HG02884 (cell line): ENCODE results near the gene CLMP.

ENCODE experiments used
- ATAC-seq: cut with Tn5 transposase; IDR thresholded peaks from one replicate; pipeline ENCODE4 v1.9.1; 2021; ENCODE audit warnings: mild to moderate bottlenecking, moderate library complexity; ENCODE audit not compliant: unreplicated experiment

The CLMP gene

GRCh38 chr11:123030517-123030916, 164.5 kb downstream of the CLMP start:
- no peak for ATAC-seq

GRCh38 chr11:123020968-123021367, 174.1 kb downstream of the CLMP start:
- no peak for ATAC-seq
